ENCODE data around the gene SRL. TPM values are rescaled to one million over a fixed set of nuclear protein-coding genes. Genes with fewer than 3 reads are reported as not detected.

SRL gene
- total and polyA plus RNA-seq, 7 experiments from 2014 or later: not detected

DNA sequence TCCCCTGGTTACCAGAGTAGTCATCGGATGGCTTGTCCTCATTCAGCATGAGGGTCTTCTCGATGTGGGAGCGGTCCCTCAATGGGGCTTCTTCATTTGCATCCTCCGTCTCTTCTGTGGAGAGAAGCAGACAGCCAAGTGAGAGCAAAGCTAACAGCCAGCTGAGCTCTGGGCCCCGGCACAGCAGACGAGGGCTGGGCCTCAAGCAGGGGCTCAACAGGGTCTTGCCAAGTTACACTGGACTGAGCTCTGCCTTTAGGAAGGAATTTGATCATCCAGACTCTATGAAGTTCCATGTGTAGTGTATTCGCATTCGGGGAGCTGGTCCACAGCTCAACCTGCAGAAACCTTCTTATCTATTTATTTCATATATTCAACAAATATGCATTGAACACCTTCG lies 37.4 kb downstream of the SRL start:
- POLR2A ChIA-PET: no interaction called here
- Mint-ChIP-seq H3K9me3 (peaks cover 0 to 1% (median 0%) of the 10 kb centered on the region in 11 donors), H3K27ac (peak overlapping the region in 1 of 9 donors; percentile 9), H3K4me1 (peaks cover 13 to 30% (median 14%) of the 10 kb centered on the region in 7 donors), H3K27me3 (peaks cover 0 to 26% (median 7%) of the 10 kb centered on the region in 5 donors), H3K36me3 (no peaks in the 10 kb centered on the region), H3K4me3 (no peak overlapping the region)
- H3K4me1 ChIP-seq (ENCODE audit: control insufficient read depth in 2 of 2, insufficient read depth in 2 of 2, low read length in 2 of 2): peaks cover 3 to 17% of the 10 kb centered on the region in 2 donors
- DNase-seq (no peak), ATAC-seq (no peak)
- no peaks in the 10 kb centered on the region for H3K27me3 ChIP-seq (ENCODE audit: control insufficient read depth in 2 of 2, insufficient read depth in 2 of 2, low read length in 2 of 2)
- H3K27ac ChIP-seq (ENCODE audit: low read depth, low read length): no peak overlapping the region
- H3K36me3 ChIP-seq (ENCODE audit: control insufficient read depth in 2 of 3, insufficient read depth in 3 of 3, low read length in 3 of 3): no peaks in the 10 kb centered on the region
- intact Hi-C loops (cut with micrococcal nuclease): no loop called here
- H3K9me3 ChIP-seq (ENCODE audit: control insufficient read depth in 2 of 3, low read length in 3 of 3): no peaks in the 10 kb centered on the region
- CTCF ChIA-PET: interaction anchor here (0.6 kb wide), 1 partner anchor 9 kb away, joined by 3 read pairs; no protein-coding TSS in a partner anchor
- H3K4me3 ChIP-seq (ENCODE audit: low read length): no peak overlapping the region

DNA sequence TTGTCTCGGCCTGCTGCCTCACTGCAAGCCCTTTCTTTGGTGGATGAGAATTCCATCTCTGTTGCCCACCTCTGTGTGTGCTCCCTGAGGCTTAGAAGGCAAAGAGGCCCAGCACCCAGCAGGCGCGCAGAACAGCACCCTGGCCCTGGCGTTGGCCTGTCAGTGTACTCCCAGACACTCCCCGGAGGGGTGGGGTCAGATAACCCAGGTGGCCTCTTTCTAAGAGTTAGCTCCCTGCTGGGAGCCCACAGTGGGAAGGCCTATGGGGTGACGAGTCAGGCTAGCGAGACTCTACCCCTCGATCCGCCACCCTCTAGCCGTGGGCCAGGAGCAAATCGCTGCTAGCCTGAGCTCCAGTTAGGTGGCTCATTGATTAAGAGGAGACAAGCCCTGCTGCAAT lies 38.1 kb downstream of the SRL start:
- DNase-seq: no peak
- POLR2A ChIA-PET: no interaction called here
- Histone ChIP-seq H3K4me3 (ENCODE audit: low read length) (no peak overlapping the region), H3K36me3 (ENCODE audit: control insufficient read depth in 2 of 3, insufficient read depth in 3 of 3, low read length in 3 of 3) (no peaks in the 10 kb centered on the region), H3K4me1 (ENCODE audit: control insufficient read depth in 2 of 2, insufficient read depth in 2 of 2, low read length in 2 of 2) (peaks cover 3 to 17% of the 10 kb centered on the region in 2 donors), H3K27me3 (ENCODE audit: control insufficient read depth in 2 of 2, insufficient read depth in 2 of 2, low read length in 2 of 2) (no peaks in the 10 kb centered on the region), H3K27ac (ENCODE audit: low read depth, low read length) (no peak overlapping the region), H3K9me3 (ENCODE audit: control insufficient read depth in 2 of 3, low read length in 3 of 3) (no peaks in the 10 kb centered on the region)
- ATAC-seq: no peak
- CTCF ChIA-PET: no interaction called here
- Mint-ChIP-seq H3K9me3 (peaks cover 0 to 1% (median 0%) of the 10 kb centered on the region in 11 donors), H3K27me3 (peaks cover 0 to 26% (median 7%) of the 10 kb centered on the region in 5 donors), H3K27ac (no peak overlapping the region), H3K4me1 (peaks cover 13 to 30% (median 14%) of the 10 kb centered on the region in 7 donors), H3K36me3 (no peaks in the 10 kb centered on the region), H3K4me3 (no peak overlapping the region)
- intact Hi-C loops (cut with micrococcal nuclease): no loop called here

DNA sequence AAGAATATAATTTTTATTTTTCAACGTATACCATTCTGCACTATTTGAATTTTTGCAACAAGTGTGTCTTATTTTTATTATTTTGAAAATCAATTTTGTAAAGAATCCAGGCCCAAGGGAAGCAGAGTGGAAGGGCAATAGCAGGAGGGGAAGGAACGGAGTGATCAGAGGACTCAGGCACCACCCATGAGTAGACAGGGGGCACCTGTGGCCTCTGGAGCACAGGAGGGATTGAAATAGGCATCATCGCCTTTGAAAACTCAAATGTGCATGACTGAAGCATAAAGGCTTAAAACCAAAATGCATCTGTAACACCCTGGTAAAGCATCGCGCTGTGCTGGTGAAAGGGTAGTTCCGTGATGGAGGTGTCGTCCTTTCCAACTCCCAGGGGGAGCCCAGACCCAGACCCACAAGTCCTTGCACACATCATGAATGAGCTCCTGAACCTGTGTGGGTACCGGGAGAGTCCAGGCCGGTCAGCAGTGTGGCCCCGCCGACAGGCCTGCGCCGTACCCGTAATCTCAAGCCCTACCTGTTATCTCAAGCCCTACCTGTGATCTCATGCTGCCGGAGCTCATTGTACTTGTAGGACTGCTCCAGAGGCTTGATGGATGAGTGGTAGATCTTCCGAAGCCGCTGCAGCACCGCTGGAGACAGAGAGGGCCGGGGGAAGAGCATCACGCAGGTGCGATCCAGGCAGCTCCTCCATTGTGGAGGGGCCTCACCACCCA lies 39.1 kb downstream of the SRL start:
- Mint-ChIP-seq H3K27ac (no peak overlapping the region), H3K36me3 (no peaks in the 10 kb centered on the region), H3K4me1 (peaks cover 11 to 23% (median 14%) of the 10 kb centered on the region in 7 donors), H3K4me3 (no peak overlapping the region), H3K9me3 (peaks cover 0 to 1% (median 0%) of the 10 kb centered on the region in 11 donors), H3K27me3 (peaks cover 0 to 24% (median 7%) of the 10 kb centered on the region in 5 donors)
- H3K36me3 ChIP-seq (ENCODE audit: control insufficient read depth in 2 of 3, insufficient read depth in 3 of 3, low read length in 3 of 3): no peaks in the 10 kb centered on the region
- H3K27me3 ChIP-seq (ENCODE audit: control insufficient read depth in 2 of 2, insufficient read depth in 2 of 2, low read length in 2 of 2): no peaks in the 10 kb centered on the region
- no peak overlapping the region for H3K4me3 ChIP-seq (ENCODE audit: low read length)
- intact Hi-C loops (cut with micrococcal nuclease): no loop called here
- ChIA-PET POLR2A (no interaction called here), CTCF (no interaction called here)
- no peak overlapping the region for H3K27ac ChIP-seq (ENCODE audit: low read depth, low read length)
- DNase-seq (no peak), ATAC-seq (no peak)
- H3K9me3 ChIP-seq (ENCODE audit: control insufficient read depth in 2 of 3, low read length in 3 of 3): no peaks in the 10 kb centered on the region
- peaks cover 3 to 17% of the 10 kb centered on the region in 2 donors for H3K4me1 ChIP-seq (ENCODE audit: control insufficient read depth in 2 of 2, insufficient read depth in 2 of 2, low read length in 2 of 2)

GRCh38 chr16:4200781-4201137 lies 41.1 kb downstream of the SRL start:
- intact Hi-C loops (cut with micrococcal nuclease): loop anchor here in 1 of 2 donors (1.0 kb wide), 1 partner anchor 54 kb away; no protein-coding TSS in a partner anchor
- Mint-ChIP-seq H3K36me3 (no peaks in the 10 kb centered on the region), H3K27ac (no peak overlapping the region), H3K27me3 (peaks cover 0 to 25% (median 7%) of the 10 kb centered on the region in 5 donors), H3K4me3 (no peak overlapping the region), H3K4me1 (peaks cover 0 to 7% (median 5%) of the 10 kb centered on the region in 7 donors), H3K9me3 (peaks cover 0 to 1% (median 0%) of the 10 kb centered on the region in 11 donors)
- Histone ChIP-seq H3K4me3 (ENCODE audit: low read length) (no peak overlapping the region), H3K36me3 (ENCODE audit: control insufficient read depth in 2 of 3, insufficient read depth in 3 of 3, low read length in 3 of 3) (no peaks in the 10 kb centered on the region), H3K27me3 (ENCODE audit: control insufficient read depth in 2 of 2, insufficient read depth in 2 of 2, low read length in 2 of 2) (no peaks in the 10 kb centered on the region), H3K4me1 (ENCODE audit: control insufficient read depth in 2 of 2, insufficient read depth in 2 of 2, low read length in 2 of 2) (no peaks in the 10 kb centered on the region), H3K27ac (ENCODE audit: low read depth, low read length) (no peak overlapping the region), H3K9me3 (ENCODE audit: control insufficient read depth in 2 of 3, low read length in 3 of 3) (no peaks in the 10 kb centered on the region)
- ATAC-seq: no peak
- no peak for DNase-seq
- ChIA-PET POLR2A (no interaction called here), CTCF (interaction anchor here (0.6 to 1.5 kb wide), 4 partner anchors 51 to 129 kb away, joined by 3 to 4 read pairs (median 3); no protein-coding TSS in a partner anchor)

GRCh38 chr16:4200000-4200780 lies 41.7 kb downstream of the SRL start:
- DNase-seq (peak in 4 of 9 donors; percentile 8 to 27 (median 21)), ATAC-seq (peak; percentile 59)
- H3K36me3 ChIP-seq (ENCODE audit: control insufficient read depth in 2 of 3, insufficient read depth in 3 of 3, low read length in 3 of 3): no peaks in the 10 kb centered on the region
- Mint-ChIP-seq H3K9me3 (peaks cover 0 to 1% (median 0%) of the 10 kb centered on the region in 11 donors), H3K4me3 (no peak overlapping the region), H3K36me3 (no peaks in the 10 kb centered on the region), H3K4me1 (peaks cover 0 to 7% (median 5%) of the 10 kb centered on the region in 7 donors), H3K27me3 (peaks cover 0 to 25% (median 7%) of the 10 kb centered on the region in 5 donors), H3K27ac (no peak overlapping the region)
- intact Hi-C loops (cut with micrococcal nuclease): loop anchor here in 1 of 2 donors (1.0 kb wide), 1 partner anchor 54 kb away; no protein-coding TSS in a partner anchor
- no peaks in the 10 kb centered on the region for H3K4me1 ChIP-seq (ENCODE audit: control insufficient read depth in 2 of 2, insufficient read depth in 2 of 2, low read length in 2 of 2)
- no peaks in the 10 kb centered on the region for H3K27me3 ChIP-seq (ENCODE audit: control insufficient read depth in 2 of 2, insufficient read depth in 2 of 2, low read length in 2 of 2)
- H3K4me3 ChIP-seq (ENCODE audit: low read length): no peak overlapping the region
- H3K27ac ChIP-seq (ENCODE audit: low read depth, low read length): no peak overlapping the region
- H3K9me3 ChIP-seq (ENCODE audit: control insufficient read depth in 2 of 3, low read length in 3 of 3): no peaks in the 10 kb centered on the region
- CTCF ChIA-PET: interaction anchor here (0.6 to 1.5 kb wide), 4 partner anchors 51 to 130 kb away, joined by 3 to 4 read pairs (median 3); no protein-coding TSS in a partner anchor
- POLR2A ChIA-PET: no interaction called here

- no peak for DNase-seq
- Histone ChIP-seq H3K27me3 (ENCODE audit: control insufficient read depth in 2 of 2, insufficient read depth in 2 of 2, low read length in 2 of 2) (no peaks in the 10 kb centered on the region), H3K9me3 (ENCODE audit: control insufficient read depth in 2 of 3, low read length in 3 of 3) (no peaks in the 10 kb centered on the region), H3K4me3 (ENCODE audit: low read length) (no peak overlapping the region), H3K36me3 (ENCODE audit: control insufficient read depth in 2 of 3, insufficient read depth in 3 of 3, low read length in 3 of 3) (no peaks in the 10 kb centered on the region), H3K27ac (ENCODE audit: low read depth, low read length) (no peak overlapping the region), H3K4me1 (ENCODE audit: control insufficient read depth in 2 of 2, insufficient read depth in 2 of 2, low read length in 2 of 2) (no peaks in the 10 kb centered on the region)
- Mint-ChIP-seq H3K9me3 (peaks cover 0 to 1% (median 0%) of the 10 kb centered on the region in 11 donors), H3K36me3 (no peaks in the 10 kb centered on the region), H3K4me1 (peaks cover 0 to 7% (median 5%) of the 10 kb centered on the region in 7 donors), H3K4me3 (no peak overlapping the region), H3K27me3 (peaks cover 0 to 18% (median 7%) of the 10 kb centered on the region in 5 donors), H3K27ac (no peak overlapping the region)
- ChIA-PET POLR2A (no interaction called here), CTCF (no interaction called here)
- intact Hi-C loops (cut with micrococcal nuclease): no loop called here
- ATAC-seq: no peak
These were observed 43.1 kb downstream of the SRL start for GRCh38 chr16:4198816-4199215.

Measured in naive thymus-derived CD4-positive, alpha-beta T cell (primary cell).